ENCODE results near the gene PCNT. TPM values are rescaled to one million over a fixed set of nuclear protein-coding genes. Genes with fewer than 3 reads are reported as not detected.

The PCNT gene, protein sequence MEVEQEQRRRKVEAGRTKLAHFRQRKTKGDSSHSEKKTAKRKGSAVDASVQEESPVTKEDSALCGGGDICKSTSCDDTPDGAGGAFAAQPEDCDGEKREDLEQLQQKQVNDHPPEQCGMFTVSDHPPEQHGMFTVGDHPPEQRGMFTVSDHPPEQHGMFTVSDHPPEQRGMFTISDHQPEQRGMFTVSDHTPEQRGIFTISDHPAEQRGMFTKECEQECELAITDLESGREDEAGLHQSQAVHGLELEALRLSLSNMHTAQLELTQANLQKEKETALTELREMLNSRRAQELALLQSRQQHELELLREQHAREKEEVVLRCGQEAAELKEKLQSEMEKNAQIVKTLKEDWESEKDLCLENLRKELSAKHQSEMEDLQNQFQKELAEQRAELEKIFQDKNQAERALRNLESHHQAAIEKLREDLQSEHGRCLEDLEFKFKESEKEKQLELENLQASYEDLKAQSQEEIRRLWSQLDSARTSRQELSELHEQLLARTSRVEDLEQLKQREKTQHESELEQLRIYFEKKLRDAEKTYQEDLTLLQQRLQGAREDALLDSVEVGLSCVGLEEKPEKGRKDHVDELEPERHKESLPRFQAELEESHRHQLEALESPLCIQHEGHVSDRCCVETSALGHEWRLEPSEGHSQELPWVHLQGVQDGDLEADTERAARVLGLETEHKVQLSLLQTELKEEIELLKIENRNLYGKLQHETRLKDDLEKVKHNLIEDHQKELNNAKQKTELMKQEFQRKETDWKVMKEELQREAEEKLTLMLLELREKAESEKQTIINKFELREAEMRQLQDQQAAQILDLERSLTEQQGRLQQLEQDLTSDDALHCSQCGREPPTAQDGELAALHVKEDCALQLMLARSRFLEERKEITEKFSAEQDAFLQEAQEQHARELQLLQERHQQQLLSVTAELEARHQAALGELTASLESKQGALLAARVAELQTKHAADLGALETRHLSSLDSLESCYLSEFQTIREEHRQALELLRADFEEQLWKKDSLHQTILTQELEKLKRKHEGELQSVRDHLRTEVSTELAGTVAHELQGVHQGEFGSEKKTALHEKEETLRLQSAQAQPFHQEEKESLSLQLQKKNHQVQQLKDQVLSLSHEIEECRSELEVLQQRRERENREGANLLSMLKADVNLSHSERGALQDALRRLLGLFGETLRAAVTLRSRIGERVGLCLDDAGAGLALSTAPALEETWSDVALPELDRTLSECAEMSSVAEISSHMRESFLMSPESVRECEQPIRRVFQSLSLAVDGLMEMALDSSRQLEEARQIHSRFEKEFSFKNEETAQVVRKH (N-terminal part only)
- total RNA-seq, result 21.0 TPM

GRCh38 chr21:46323710-46324389 is at the start of gene PCNT, which contains the start of gene C21orf58:
Gene PCNT, plus strand, starts transcription at chr21:46324156. Its CDS starts 73 bp downstream, at chr21:46324229.
Gene C21orf58, minus strand, starts transcription at chr21:46323870. Its CDS starts 1,132 bp downstream, at chr21:46322738.

GRCh38 chr21:46285206-46285661 is 38.7 kb upstream of the PCNT start, which contains the start of gene MCM3AP:
Gene MCM3AP, minus strand, starts transcription at chr21:46285611. Its CDS starts 325 bp downstream, at chr21:46285286.

GRCh38 chr21:46285761-46286647 is 38.0 kb upstream of the PCNT start, which contains the start of gene YBEY:
Gene YBEY, plus strand, starts transcription at chr21:46286342. Its CDS starts 572 bp downstream, at chr21:46286914.

GRCh38 chr21:46458315-46459023 is 134.5 kb downstream of the PCNT start, which contains the start of gene DIP2A:
Gene DIP2A, plus strand, starts transcription at chr21:46458891. Its CDS starts 241 bp downstream, at chr21:46459132.

Other genes with a start within 250 kb of the PCNT start
- 21.2 TPM for gene COL6A2, start 226.0 kb upstream of the PCNT start, total RNA-seq
- 0.69 TPM for gene FTCD, start 168.6 kb upstream of the PCNT start, total RNA-seq
- gene SPATC1L, start 139.7 kb upstream of the PCNT start, total RNA-seq, result 10.4 TPM
- 44.3 TPM for gene LSS, start 95.4 kb upstream of the PCNT start, total RNA-seq
- 72.9 TPM for gene MCM3AP, start 38.5 kb upstream of the PCNT start, total RNA-seq
- gene YBEY, start 37.8 kb upstream of the PCNT start, total RNA-seq, result 13.1 TPM
- 4.8 TPM for gene C21orf58, start 286 bp upstream of the PCNT start, total RNA-seq
- gene DIP2A, start 134.7 kb downstream of the PCNT start, total RNA-seq, result 40.1 TPM